Osteocyte (in vitro differentiated cells): ENCODE measurements around the gene HSPA4. TPM values are rescaled to one million over a fixed set of nuclear protein-coding genes. Genes with fewer than 3 reads are reported as not detected.
A peak's percentile ranks its signal among the peaks of the same experiment; 100 is the strongest.

Experiments
- DNase-seq: peaks from one replicate; pipeline ENCODE4 v3.0.0; 2021; ENCODE audit warnings: mixed read lengths; ENCODE audit not compliant: unreplicated experiment; ENCODE audit errors: extremely low spot score
- H3K27ac Mint-ChIP-seq: one replicate; pipeline ENCODE4 v1.8.0; 2021; ENCODE audit warnings: mild to moderate bottlenecking, mixed read lengths; ENCODE audit not compliant: unreplicated experiment
- H3K27me3 Mint-ChIP-seq: one replicate; pipeline ENCODE4 v1.8.0; 2021; ENCODE audit warnings: mixed read lengths; ENCODE audit not compliant: unreplicated experiment
- H3K36me3 Mint-ChIP-seq: one replicate; pipeline ENCODE4 v1.8.0; 2021; ENCODE audit warnings: mixed read lengths; ENCODE audit not compliant: unreplicated experiment
- H3K4me1 Mint-ChIP-seq: one replicate; pipeline ENCODE4 v1.8.0; 2021; ENCODE audit warnings: mixed read lengths; ENCODE audit not compliant: unreplicated experiment
- H3K4me3 Mint-ChIP-seq: one replicate; pipeline ENCODE4 v1.8.0; 2021; ENCODE audit warnings: mild to moderate bottlenecking, moderate library complexity, mixed read lengths; ENCODE audit not compliant: unreplicated experiment
- H3K9me3 Mint-ChIP-seq: one replicate; pipeline ENCODE4 v1.8.0; 2021; ENCODE audit warnings: mixed read lengths; ENCODE audit not compliant: unreplicated experiment
- CTCF ChIP-seq: fragments of 200-600 bp; sonication (generic); IDR thresholded peaks from 2 replicates; pipeline ENCODE4 v1.5.0; 2021; ENCODE audit warnings: antibody characterized with exemption, mild to moderate bottlenecking, moderate library complexity
- total RNA-seq: library from RNA; stranded (reverse); gene quantifications from 2 replicates; pipeline ENCODE4 v1.2.1, GENCODE V29; 2021

Gene HSPA4
- total RNA-seq, 1 donor from 2014 or later, result 94.9 TPM

- DNase-seq, result peak; percentile 36
- no peak for TF ChIP-seq CTCF
- H3K4me1 Mint-ChIP-seq, result no peaks in the 10 kb centered on the region
- peaks cover 5% of the 10 kb centered on the region for H3K9me3 Mint-ChIP-seq
- H3K4me3 Mint-ChIP-seq, result no peak overlapping the region
- H3K27ac Mint-ChIP-seq, result no peak overlapping the region
- peaks cover 36% of the 10 kb centered on the region for H3K27me3 Mint-ChIP-seq
- H3K36me3 Mint-ChIP-seq, result no peaks in the 10 kb centered on the region
Observed at GRCh38 chr5:133140311-133140710, 88.5 kb downstream of the HSPA4 start.

GRCh38 chr5:133141746-133142145 lies 89.9 kb downstream of the HSPA4 start:
- no peak for TF ChIP-seq CTCF
- no peak for DNase-seq
- Mint-ChIP-seq H3K9me3 (no peaks in the 10 kb centered on the region), H3K4me3 (no peak overlapping the region), H3K27ac (no peak overlapping the region), H3K36me3 (no peaks in the 10 kb centered on the region), H3K27me3 (peaks cover 24% of the 10 kb centered on the region), H3K4me1 (no peaks in the 10 kb centered on the region)

- TF ChIP-seq CTCF, result no peak
- peak; percentile 17 for DNase-seq
- Mint-ChIP-seq H3K4me3 (no peak overlapping the region), H3K27me3 (peaks cover 21% of the 10 kb centered on the region), H3K9me3 (no peaks in the 10 kb centered on the region), H3K36me3 (no peaks in the 10 kb centered on the region), H3K4me1 (no peaks in the 10 kb centered on the region), H3K27ac (no peak overlapping the region)
Observed at GRCh38 chr5:133142782-133143181, 91.0 kb downstream of the HSPA4 start.

GRCh38 chr5:133144245-133144981 lies 92.6 kb downstream of the HSPA4 start:
- no peaks in the 10 kb centered on the region for H3K4me1 Mint-ChIP-seq
- no peak overlapping the region for H3K4me3 Mint-ChIP-seq
- peaks cover 15% of the 10 kb centered on the region for H3K27me3 Mint-ChIP-seq
- H3K9me3 Mint-ChIP-seq, result no peaks in the 10 kb centered on the region
- peak; percentile 59 for DNase-seq
- no peak overlapping the region for H3K27ac Mint-ChIP-seq
- H3K36me3 Mint-ChIP-seq, result no peaks in the 10 kb centered on the region
- TF ChIP-seq CTCF, result no peak

GRCh38 chr5:133145436-133146170 lies 93.8 kb downstream of the HSPA4 start:
- DNase-seq, result peak; percentile 57
- no peaks in the 10 kb centered on the region for H3K4me1 Mint-ChIP-seq
- no peak overlapping the region for H3K27ac Mint-ChIP-seq
- H3K27me3 Mint-ChIP-seq, result peaks cover 8% of the 10 kb centered on the region
- no peak overlapping the region for H3K4me3 Mint-ChIP-seq
- TF ChIP-seq CTCF, result no peak
- no peaks in the 10 kb centered on the region for H3K9me3 Mint-ChIP-seq
- H3K36me3 Mint-ChIP-seq, result no peaks in the 10 kb centered on the region
